ENCODE measurements around the gene VAV3.

GRCh38 chr1:107862064-107862463, 102.9 kb downstream of the VAV3 start:
- TF ChIP-seq POLR2A (IDR thresholded peaks at IDR 0.05) (no peak), POLR2AphosphoS5 (IDR thresholded peaks at IDR 0.05) (peak in 1 of 3 donors; percentile 32)
- TF ChIP-seq, protein P1, sequence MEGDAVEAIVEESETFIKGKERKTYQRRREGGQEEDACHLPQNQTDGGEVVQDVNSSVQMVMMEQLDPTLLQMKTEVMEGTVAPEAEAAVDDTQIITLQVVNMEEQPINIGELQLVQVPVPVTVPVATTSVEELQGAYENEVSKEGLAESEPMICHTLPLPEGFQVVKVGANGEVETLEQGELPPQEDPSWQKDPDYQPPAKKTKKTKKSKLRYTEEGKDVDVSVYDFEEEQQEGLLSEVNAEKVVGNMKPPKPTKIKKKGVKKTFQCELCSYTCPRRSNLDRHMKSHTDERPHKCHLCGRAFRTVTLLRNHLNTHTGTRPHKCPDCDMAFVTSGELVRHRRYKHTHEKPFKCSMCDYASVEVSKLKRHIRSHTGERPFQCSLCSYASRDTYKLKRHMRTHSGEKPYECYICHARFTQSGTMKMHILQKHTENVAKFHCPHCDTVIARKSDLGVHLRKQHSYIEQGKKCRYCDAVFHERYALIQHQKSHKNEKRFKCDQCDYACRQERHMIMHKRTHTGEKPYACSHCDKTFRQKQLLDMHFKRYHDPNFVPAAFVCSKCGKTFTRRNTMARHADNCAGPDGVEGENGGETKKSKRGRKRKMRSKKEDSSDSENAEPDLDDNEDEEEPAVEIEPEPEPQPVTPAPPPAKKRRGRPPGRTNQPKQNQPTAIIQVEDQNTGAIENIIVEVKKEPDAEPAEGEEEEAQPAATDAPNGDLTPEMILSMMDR (IDR thresholded peaks at IDR 0.05 in 8 of 11, conservative IDR thresholded peaks at IDR 0.05 in 3 of 11): no peak

All from spleen (tissue), 7 donors.